H1 (cell line): Measurements from ENCODE around the gene TP63. TPM values are rescaled to one million over a fixed set of nuclear protein-coding genes. Genes with fewer than 3 reads are reported as not detected.

Experiments
- CTCF ChIA-PET: fragments of 300-600 bp; sonication (Branson Sonifier 250); formaldehyde crosslinking; loops from one replicate; lab custom pipeline; 2021; ENCODE audit not compliant: partially characterized antibody; lab: Charles Lee
- POLR2A ChIA-PET: fragments of 300-600 bp; sonication (Branson Sonifier 250); formaldehyde crosslinking; loops from one replicate; lab custom pipeline; 2021; ENCODE audit warnings: inconsistent platforms; ENCODE audit not compliant: partially characterized antibody; lab: Charles Lee
- DNase-seq, 2 experiments: peaks; one replicate each; pipeline versions ENCODE4 v3.0.0 to v3.0.0-alpha.2; 2010 to 2022; ENCODE audit warnings: low spot score in 2 of 2, low read depth in 1 of 2, mixed read lengths in 1 of 2
- FAIRE-seq: peaks from 2 replicates; lab custom pipeline; 2011; peaks lifted over from hg19 to GRCh38; lab: Jason Lieb, UNC
- H2AFZ ChIP-seq: 2 replicates; pipeline ENCODE4 v1.8.1; 2012; ENCODE audit warnings: low read length, inconsistent platforms
- H2AK5ac ChIP-seq: 2 replicates; pipeline ENCODE4 v1.6.1; 2013; ENCODE audit warnings: low read depth, low read length
- H2BK120ac ChIP-seq: replicated peaks from 2 replicates; pipeline ENCODE3; 2013; ENCODE audit warnings: low read depth, low read length, inconsistent platforms
- H2BK12ac ChIP-seq: 2 replicates; pipeline ENCODE4 v1.6.1; 2013; ENCODE audit warnings: low read depth, low read length
- H2BK15ac ChIP-seq: 2 replicates; pipeline ENCODE4 v1.6.1; 2013; ENCODE audit warnings: low read length
- H2BK20ac ChIP-seq: 2 replicates; pipeline ENCODE4 v1.6.1; 2013; ENCODE audit warnings: low read length
- H2BK5ac ChIP-seq: 2 replicates; pipeline ENCODE4 v1.6.1; 2013; ENCODE audit warnings: low read depth, low read length
- H3K14ac ChIP-seq: 2 replicates; pipeline ENCODE4 v1.6.1; 2013; ENCODE audit warnings: inconsistent platforms; ENCODE audit not compliant: insufficient read length
- H3K18ac ChIP-seq: 2 replicates; pipeline ENCODE4 v1.6.1; 2013; ENCODE audit warnings: low read length; ENCODE audit errors: extremely low read depth
- H3K23ac ChIP-seq: 2 replicates; pipeline ENCODE4 v1.6.1; 2013; ENCODE audit warnings: inconsistent platforms; ENCODE audit not compliant: insufficient read length
- H3K23me2 ChIP-seq: 2 replicates; pipeline ENCODE4 v1.6.1; 2013; ENCODE audit warnings: low read depth, low read length
- H3K27ac ChIP-seq: 2 replicates; pipeline ENCODE4 v1.6.1; 2011; ENCODE audit warnings: low read depth, low read length, inconsistent platforms
- H3K27me3 ChIP-seq, 4 experiments: replicated peaks in 1 of 4; 1 replicate in 1 of 4; 2 replicates in 3 of 4; pipeline versions ENCODE4 v1.6.1 to v1.8.1; 2011 to 2013; ENCODE audit warnings: low read length in 3 of 4, mild to moderate bottlenecking in 3 of 4, inconsistent platforms in 2 of 4, mixed read lengths in 2 of 4, moderate library complexity in 1 of 4; ENCODE audit not compliant: control insufficient read depth in 3 of 4, insufficient read depth in 3 of 4; ENCODE audit errors: extremely low read depth in 1 of 4
- H3K36me3 ChIP-seq, 4 experiments: 2 replicates each; pipeline versions ENCODE4 v1.6.1 to v1.8.1; 2011 to 2013; ENCODE audit warnings: mild to moderate bottlenecking in 4 of 4, low read length in 3 of 4, moderate library complexity in 2 of 4, control low read depth in 1 of 4, inconsistent platforms in 1 of 4; ENCODE audit not compliant: insufficient read depth in 4 of 4, control insufficient read depth in 2 of 4
- H3K4ac ChIP-seq: replicated peaks from 2 replicates; pipeline ENCODE3; 2013; ENCODE audit warnings: low read length, low read depth, mixed read lengths, inconsistent platforms; ENCODE audit not compliant: insufficient read length
- H3K4me1 ChIP-seq, 4 experiments: replicated peaks in 1 of 4; 1 replicate in 1 of 4; 2 replicates in 3 of 4; pipeline versions ENCODE4 v1.6.1 to v1.8.1; 2011 to 2013; ENCODE audit warnings: low read length in 3 of 4, inconsistent platforms in 2 of 4, mixed read lengths in 1 of 4; ENCODE audit not compliant: insufficient read depth in 4 of 4, control insufficient read depth in 3 of 4
- H3K4me2 ChIP-seq, 2 experiments: 2 replicates each; pipeline versions ENCODE4 v1.6.1 to v1.8.1; 2011 to 2013; ENCODE audit warnings: low read depth in 2 of 2, low read length in 2 of 2, control low read depth in 1 of 2, inconsistent platforms in 1 of 2, mild to moderate bottlenecking in 1 of 2; ENCODE audit not compliant: insufficient read depth in 1 of 2
- H3K4me3 ChIP-seq, 4 experiments: fragments of 200-600, 300-600 bp in 1 of 4; sonication (generic), shearing (Covaris generic), sonication (Bioruptor Twin) in 1 of 4; 2 replicates each; pipeline versions ENCODE4 v1.5.1 to v1.8.1; 2011 to 2016; ENCODE audit warnings: low read length in 4 of 4, low read depth in 3 of 4, control low read depth in 2 of 4, inconsistent platforms in 2 of 4, mild to moderate bottlenecking in 2 of 4, mixed read lengths in 1 of 4, moderate library complexity in 1 of 4; ENCODE audit not compliant: insufficient read depth in 2 of 4; ENCODE audit errors: extremely low read depth in 1 of 4
- H3K56ac ChIP-seq: replicated peaks from 2 replicates; pipeline ENCODE3; 2013; ENCODE audit warnings: low read depth, mild to moderate bottlenecking, mixed read lengths, low read length, inconsistent platforms; ENCODE audit not compliant: insufficient read length
- H3K79me1 ChIP-seq: 2 replicates; pipeline ENCODE4 v1.6.1; 2013; ENCODE audit warnings: low read depth, low read length, control low read depth
- H3K79me2 ChIP-seq, 2 experiments: 2 replicates each; pipeline versions ENCODE4 v1.6.1 to v1.8.1; 2012 to 2013; ENCODE audit warnings: low read length in 2 of 2, mild to moderate bottlenecking in 2 of 2, inconsistent platforms in 1 of 2; ENCODE audit not compliant: insufficient read depth in 2 of 2, control insufficient read depth in 1 of 2
- H3K9ac ChIP-seq, 4 experiments: replicated peaks in 1 of 4; 1 replicate in 1 of 4; 2 replicates in 3 of 4; pipeline versions ENCODE4 v1.6.1 to v1.8.1; 2011 to 2013; ENCODE audit warnings: low read depth in 3 of 4, low read length in 3 of 4, control low read depth in 2 of 4, mild to moderate bottlenecking in 2 of 4, moderate library complexity in 2 of 4, inconsistent platforms in 1 of 4; ENCODE audit errors: extremely low read depth in 1 of 4
- H3K9me3 ChIP-seq, 2 experiments: 2 replicates each; pipeline versions ENCODE4 v1.6.1 to v1.8.1; 2012 to 2013; ENCODE audit warnings: mild to moderate bottlenecking in 2 of 2, moderate library complexity in 2 of 2, control low read depth in 1 of 2, inconsistent platforms in 1 of 2, low read depth in 1 of 2, low read length in 1 of 2, mixed read lengths in 1 of 2; ENCODE audit not compliant: insufficient read depth in 2 of 2
- H4K20me1 ChIP-seq, 2 experiments: replicated peaks in 1 of 2; 2 replicates each; pipeline versions ENCODE3 to v1.8.1; 2011 to 2013; ENCODE audit warnings: inconsistent platforms in 2 of 2, low read length in 2 of 2, mild to moderate bottlenecking in 1 of 2; ENCODE audit not compliant: insufficient read depth in 2 of 2, control insufficient read depth in 1 of 2
- H4K5ac ChIP-seq: 2 replicates; pipeline ENCODE4 v1.6.1; 2013; ENCODE audit warnings: low read length, low read depth, mixed read lengths, inconsistent platforms; ENCODE audit not compliant: insufficient read length
- H4K8ac ChIP-seq: 2 replicates; pipeline ENCODE4 v1.8.0; 2013; ENCODE audit warnings: mild to moderate bottlenecking, moderate library complexity, low read length, inconsistent platforms; ENCODE audit not compliant: insufficient read depth; ENCODE audit errors: extremely low read depth
- H4K91ac ChIP-seq: replicated peaks from 2 replicates; pipeline ENCODE3; 2013; ENCODE audit warnings: low read length, mixed read lengths, inconsistent platforms; ENCODE audit not compliant: insufficient read length
- ATF2 ChIP-seq: IDR thresholded peaks from 2 replicates; pipeline ENCODE4 v1.6.1; 2012; ENCODE audit warnings: low read length, inconsistent platforms
- CHD1 ChIP-seq: IDR thresholded peaks from 2 replicates; pipeline ENCODE4 v1.6.1; 2012; ENCODE audit warnings: low read depth, low read length, improper control_type of control experiment
- GTF2F1 ChIP-seq: IDR thresholded peaks from 2 replicates; pipeline ENCODE4 v1.6.1; 2012; ENCODE audit warnings: low read depth, low read length, improper control_type of control experiment, borderline replicate concordance
- RBBP5 ChIP-seq: IDR thresholded peaks from 2 replicates; pipeline ENCODE4 v1.7.1; 2012; ENCODE audit warnings: low read depth, mild to moderate bottlenecking, inconsistent platforms, low read length, moderate library complexity, borderline replicate concordance
- SP2 ChIP-seq: IDR thresholded peaks from 2 replicates; pipeline ENCODE4 v1.6.1; 2012; ENCODE audit warnings: mild to moderate bottlenecking, low read length, inconsistent platforms
- SUZ12 ChIP-seq: fragments of 200-600 bp; sonication (generic); IDR thresholded peaks from 2 replicates; pipeline ENCODE4 v1.6.1; 2012; ENCODE audit warnings: mild to moderate bottlenecking, inconsistent platforms, low read length, moderate library complexity, mixed read lengths
- WGBS, 2 experiments: shearing (Covaris generic) in 1 of 2; methylation state at CpG; one replicate each; pipeline versions ENCODE4 v1.1.6 to v1.1.7; 2013 to 2015; ENCODE audit warnings: low lambda C conversion rate in 2 of 2, mixed read lengths in 2 of 2, inconsistent platforms in 1 of 2, low coverage in 1 of 2, missing lambda C conversion rate in 1 of 2; ENCODE audit not compliant: insufficient replicate concordance in 2 of 2, insufficient coverage in 1 of 2, insufficient read length in 1 of 2; ENCODE audit errors: extremely low coverage in 1 of 2, missing lambda C conversion rate in 1 of 2; 5-methylcytosine and 5-hydroxymethylcytosine counted together
- polyA plus RNA-seq, 7 experiments: library from polyadenylated mRNA; depleted of rRNA in 3 of 7; stranded (reverse) in 5 of 7; unstranded in 2 of 7; fragments of >200 nt in 5 of 7; fragments of 200-250 nt in 2 of 7; gene quantifications; 1 replicate in 5 of 7; 2 replicates in 1 of 7; 4 replicates in 1 of 7; pipeline versions ENCODE4 v1.2.1 to v1.2.3, GENCODE V29; 2011 to 2013; ENCODE audit warnings: missing spikeins in 2 of 7, mixed read lengths in 2 of 7
- total RNA-seq: library from RNA; stranded (reverse); fragmentation: NEBNext Ultra II Directional; extraction: Animal tissue kit (Norgen Biotek cat#: 25700); gene quantifications from 2 replicates; pipeline ENCODE4 v1.2.1, GENCODE V29; 2021

Gene TP63
- total and polyA plus RNA-seq, 2 of the 8 experiments (the other 6 are each of a cell fraction or from before 2014, with no cell fraction given), result not detected

DNA sequence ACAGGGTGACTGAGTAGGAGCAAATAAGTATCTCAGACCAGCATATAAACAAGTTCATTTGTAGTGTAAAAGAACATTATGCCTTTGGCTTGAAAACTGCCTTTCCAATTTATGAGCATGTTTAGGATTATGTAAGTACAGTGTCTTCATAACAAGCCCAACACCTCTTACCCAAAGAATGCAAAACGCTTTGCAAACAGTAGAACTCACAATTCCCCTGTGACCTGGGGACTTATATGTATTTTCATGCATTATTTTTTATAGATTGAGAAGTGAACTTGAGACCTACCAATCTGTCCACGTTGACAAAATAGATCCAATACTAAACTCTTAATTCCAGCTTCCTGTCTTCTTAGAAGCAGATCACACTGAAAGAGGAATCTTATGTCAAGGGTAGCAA lies 202.1 kb downstream of the TP63 start:
- FAIRE-seq (no peak), DNase-seq (no peak)
- Histone ChIP-seq H2BK12ac (no peak overlapping the region), H3K4me3 (no peak overlapping the region), H3K79me2 (no peaks in the 10 kb centered on the region), H2BK5ac (no peak overlapping the region), H3K4me1 (no peaks in the 10 kb centered on the region), H3K23ac (no peak overlapping the region), H2AK5ac (no peak overlapping the region), H3K56ac (no peak overlapping the region), H3K18ac (no peak overlapping the region), H3K79me1 (no peaks in the 10 kb centered on the region), H2AFZ (no peak overlapping the region), H3K27me3 (no peaks in the 10 kb centered on the region), H4K5ac (no peak overlapping the region), H3K9ac (no peak overlapping the region), H3K23me2 (no peaks in the 10 kb centered on the region), H3K36me3 (no peaks in the 10 kb centered on the region), H2BK20ac (no peak overlapping the region), H2BK15ac (no peak overlapping the region), H4K8ac (no peak overlapping the region), H3K4me2 (no peak overlapping the region), H4K20me1 (no peaks in the 10 kb centered on the region), H2BK120ac (no peak overlapping the region), H3K27ac (no peak overlapping the region), H3K14ac (no peak overlapping the region), H3K9me3 (no peaks in the 10 kb centered on the region), H4K91ac (no peak overlapping the region), H3K4ac (no peak overlapping the region)
- POLR2A ChIA-PET, result no interaction called here
- CTCF ChIA-PET, result interaction anchor here (0.6 to 0.7 kb wide), 2 partner anchors 16 to 119 kb away, joined by 3 read pairs; no protein-coding TSS in a partner anchor
- 82% methylated on average over 2 of the region's 2 CpGs; no CpG with 5 or more reads in 1 of the 2 experiments for WGBS, 2 experiments
- no peak for TF ChIP-seq CHD1
- TF ChIP-seq SP2, result no peak
- no peak for TF ChIP-seq SUZ12
- no peak for TF ChIP-seq ATF2
- TF ChIP-seq GTF2F1, result no peak
- no peak for TF ChIP-seq RBBP5
